Nephron (organoid): ENCODE data around the gene SPTBN4.

Experiments
- H3K27ac Mint-ChIP-seq, 3 experiments: 2 replicates each; pipeline ENCODE4 v1.8.0; 2020; ENCODE audit warnings: mixed read lengths in 3 of 3, mild to moderate bottlenecking in 2 of 3, moderate library complexity in 1 of 3
- H3K27me3 Mint-ChIP-seq: 2 replicates; pipeline ENCODE4 v1.8.0; 2021; ENCODE audit warnings: low read depth, mild to moderate bottlenecking, moderate library complexity, mixed read lengths
- H3K36me3 Mint-ChIP-seq: 2 replicates; pipeline ENCODE4 v1.8.0; 2020; ENCODE audit warnings: low read depth, mixed read lengths
- H3K4me1 Mint-ChIP-seq: 2 replicates; pipeline ENCODE4 v1.8.0; 2020; ENCODE audit warnings: mixed read lengths
- H3K4me3 Mint-ChIP-seq, 3 experiments: 2 replicates each; pipeline ENCODE4 v1.8.0; 2020; ENCODE audit warnings: mild to moderate bottlenecking in 3 of 3, mixed read lengths in 3 of 3, moderate library complexity in 2 of 3
- H3K9me3 Mint-ChIP-seq: 2 replicates; pipeline ENCODE4 v1.8.0; 2020; ENCODE audit warnings: mixed read lengths
- CTCF ChIP-seq, 3 experiments: fragments of 200-600 bp; sonication (generic); IDR thresholded peaks; one replicate each; pipeline ENCODE4 v1.5.0; 2021; ENCODE audit warnings: antibody characterized with exemption in 3 of 3; ENCODE audit not compliant: unreplicated experiment in 3 of 3

The SPTBN4 gene

DNA sequence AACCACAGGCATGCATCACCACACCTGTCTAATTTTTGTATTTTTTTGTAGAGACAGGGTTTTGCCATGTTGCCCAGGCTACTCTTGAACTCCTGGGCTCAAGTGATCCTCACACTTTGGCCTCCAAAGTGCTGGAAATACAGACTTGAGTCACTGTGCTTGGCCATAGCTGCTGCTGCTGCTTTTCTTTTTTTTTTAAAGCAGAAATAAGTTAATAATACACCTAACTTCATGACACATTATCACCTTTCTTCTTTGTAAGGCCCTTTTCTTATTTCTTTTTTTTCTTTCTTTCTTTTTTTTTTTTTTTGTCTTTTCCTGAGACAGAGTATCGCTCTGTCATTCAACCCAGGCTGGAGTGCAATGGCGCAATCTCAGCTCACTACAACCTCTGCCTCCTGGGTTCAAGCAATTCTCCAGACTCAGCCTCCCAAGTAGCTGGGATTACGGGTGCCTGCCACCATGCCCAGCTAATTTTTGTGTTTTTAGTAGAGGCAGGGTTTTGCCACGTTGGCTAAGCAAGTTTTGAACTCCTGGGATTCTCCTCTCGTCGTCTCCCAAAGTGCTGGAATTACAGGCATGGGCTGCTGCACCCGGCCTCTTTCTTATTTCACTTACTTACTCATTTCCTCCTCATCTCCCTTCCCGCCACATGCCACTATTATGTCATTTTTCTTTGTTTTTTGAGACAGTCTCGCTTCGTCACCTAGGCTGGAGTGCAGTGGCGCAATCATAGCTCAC is 118.6 kb downstream of the SPTBN4 start:
- no peak overlapping the region for H3K27ac Mint-ChIP-seq
- TF ChIP-seq CTCF (IDR thresholded peaks at IDR 0.05; ENCODE audit: unreplicated experiment in 3 of 3): no peak
- H3K4me1 Mint-ChIP-seq: no peaks in the 10 kb centered on the region
- peaks cover 4% of the 10 kb centered on the region for H3K27me3 Mint-ChIP-seq
- peaks cover 51% of the 10 kb centered on the region for H3K36me3 Mint-ChIP-seq
- H3K4me3 Mint-ChIP-seq: no peak overlapping the region
- no peaks in the 10 kb centered on the region for H3K9me3 Mint-ChIP-seq

GRCh38 chr19:40585982-40586422 is 119.2 kb downstream of the SPTBN4 start:
- Mint-ChIP-seq H3K4me1 (no peaks in the 10 kb centered on the region), H3K9me3 (no peaks in the 10 kb centered on the region), H3K27me3 (peaks cover 4% of the 10 kb centered on the region), H3K27ac (no peak overlapping the region), H3K36me3 (peaks cover 48% of the 10 kb centered on the region), H3K4me3 (no peak overlapping the region)
- TF ChIP-seq CTCF (IDR thresholded peaks at IDR 0.05; ENCODE audit: unreplicated experiment in 3 of 3): no peak

DNA sequence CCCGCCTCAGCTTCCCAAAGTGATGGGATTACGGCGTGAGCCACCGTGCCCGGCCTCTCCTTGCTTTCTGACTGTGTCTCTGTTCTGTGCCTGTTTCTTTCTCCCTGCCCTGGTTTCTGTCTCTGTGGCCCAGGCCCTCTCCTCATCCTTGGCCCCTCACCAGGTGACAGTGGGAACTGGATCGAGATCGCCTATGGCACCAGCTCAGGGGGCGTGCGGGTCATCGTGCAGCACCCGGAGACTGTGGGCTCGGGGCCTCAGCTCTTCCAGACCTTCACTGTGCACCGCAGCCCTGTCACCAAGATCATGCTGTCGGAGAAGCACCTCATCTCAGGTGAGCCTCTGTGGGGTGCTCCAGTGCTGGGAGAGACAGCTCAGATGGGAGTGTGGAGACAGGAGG is 119.8 kb downstream of the SPTBN4 start:
- no peak overlapping the region for H3K4me3 Mint-ChIP-seq
- no peaks in the 10 kb centered on the region for H3K4me1 Mint-ChIP-seq
- peaks cover 4% of the 10 kb centered on the region for H3K27me3 Mint-ChIP-seq
- peaks cover 46% of the 10 kb centered on the region for H3K36me3 Mint-ChIP-seq
- no peak for TF ChIP-seq CTCF (IDR thresholded peaks at IDR 0.05; ENCODE audit: unreplicated experiment in 3 of 3)
- no peaks in the 10 kb centered on the region for H3K9me3 Mint-ChIP-seq
- no peak overlapping the region for H3K27ac Mint-ChIP-seq

DNA sequence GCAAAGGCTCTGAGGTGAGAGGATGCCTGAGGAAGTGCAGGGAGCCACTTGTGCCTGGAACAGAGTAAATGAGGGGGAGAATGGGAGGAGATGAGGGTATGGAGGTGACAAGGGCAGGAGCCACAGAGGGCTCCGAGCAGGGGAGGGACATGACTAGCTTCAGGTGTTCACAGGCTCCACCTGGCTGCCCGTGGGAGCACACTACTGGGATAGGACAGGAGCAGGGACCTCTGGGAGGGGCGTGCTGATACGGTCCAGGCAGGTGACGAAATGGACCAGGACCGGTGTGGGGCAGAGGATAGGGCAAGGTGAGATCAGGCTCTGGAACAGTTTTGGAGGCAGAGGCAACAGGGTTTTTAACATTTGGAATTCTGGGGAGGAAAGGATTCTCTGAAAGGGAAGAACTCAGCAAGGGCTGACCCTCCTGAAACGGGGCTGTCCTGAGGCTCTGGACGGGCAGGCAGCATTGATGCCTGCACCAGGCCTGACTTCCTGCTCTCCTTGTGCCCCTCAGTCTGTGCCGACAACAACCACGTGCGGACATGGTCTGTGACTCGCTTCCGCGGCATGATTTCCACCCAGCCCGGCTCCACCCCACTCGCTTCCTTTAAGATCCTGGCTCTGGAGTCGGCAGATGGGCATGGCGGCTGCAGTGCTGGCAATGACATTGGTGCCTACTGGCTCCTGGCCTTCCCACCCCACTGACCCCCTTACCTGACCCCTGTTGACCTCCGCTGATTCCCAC is 121.5 kb downstream of the SPTBN4 start:
- H3K4me1 Mint-ChIP-seq: no peaks in the 10 kb centered on the region
- peaks cover 43% of the 10 kb centered on the region for H3K36me3 Mint-ChIP-seq

DNA sequence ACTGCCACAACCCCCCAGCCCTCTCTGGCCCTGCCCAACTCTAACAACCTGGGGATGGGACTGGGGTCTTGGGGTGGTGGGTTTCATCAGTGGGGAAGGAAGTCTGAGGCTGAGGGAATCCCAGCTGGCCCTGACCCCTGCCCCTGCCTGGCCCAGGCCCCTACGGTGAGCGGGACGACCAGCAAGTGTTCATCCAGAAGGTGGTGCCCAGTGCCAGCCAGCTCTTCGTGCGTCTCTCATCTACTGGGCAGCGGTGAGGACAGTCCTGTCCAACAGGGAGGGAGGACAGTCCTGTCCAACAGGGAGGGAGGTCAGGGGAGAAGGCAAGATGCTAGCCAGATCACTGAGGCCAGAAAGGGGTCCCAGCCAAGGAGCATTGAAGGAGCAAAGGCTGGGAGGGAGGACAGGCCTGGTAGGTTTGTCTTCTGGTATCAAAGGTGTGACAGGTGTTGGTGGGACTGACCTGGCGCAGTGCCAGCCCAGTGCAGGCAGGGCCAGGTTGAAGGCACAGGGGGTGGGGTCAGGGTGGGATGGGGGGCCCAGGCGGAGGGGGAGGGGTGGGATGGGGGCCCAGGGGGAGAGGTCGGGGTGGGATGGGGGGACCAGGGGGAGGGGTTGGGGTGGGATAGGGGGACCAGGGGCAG is 122.2 kb downstream of the SPTBN4 start:
- TF ChIP-seq CTCF (IDR thresholded peaks at IDR 0.05; ENCODE audit: unreplicated experiment in 3 of 3): no peak
- no peaks in the 10 kb centered on the region for H3K9me3 Mint-ChIP-seq
- peaks cover 40% of the 10 kb centered on the region for H3K36me3 Mint-ChIP-seq
- no peaks in the 10 kb centered on the region for H3K4me1 Mint-ChIP-seq
- H3K4me3 Mint-ChIP-seq: no peak overlapping the region
- H3K27ac Mint-ChIP-seq: no peak overlapping the region
- peaks cover 4% of the 10 kb centered on the region for H3K27me3 Mint-ChIP-seq

More for the DNA sequence above, 121.5 kb downstream of the SPTBN4 start:
- Mint-ChIP-seq H3K27me3 (peaks cover 4% of the 10 kb centered on the region), H3K27ac (no peak overlapping the region), H3K4me3 (no peak overlapping the region), H3K9me3 (no peaks in the 10 kb centered on the region)
- no peak for TF ChIP-seq CTCF (IDR thresholded peaks at IDR 0.05; ENCODE audit: unreplicated experiment in 3 of 3)
